Measurements from ENCODE around the gene KLHL8. TPM values are rescaled to one million over a fixed set of nuclear protein-coding genes. Genes with fewer than 3 reads are reported as not detected.

Gene KLHL8
- total and polyA plus RNA-seq, 4 donors: 2.9 to 14.4 (median 5.1) TPM

DNA sequence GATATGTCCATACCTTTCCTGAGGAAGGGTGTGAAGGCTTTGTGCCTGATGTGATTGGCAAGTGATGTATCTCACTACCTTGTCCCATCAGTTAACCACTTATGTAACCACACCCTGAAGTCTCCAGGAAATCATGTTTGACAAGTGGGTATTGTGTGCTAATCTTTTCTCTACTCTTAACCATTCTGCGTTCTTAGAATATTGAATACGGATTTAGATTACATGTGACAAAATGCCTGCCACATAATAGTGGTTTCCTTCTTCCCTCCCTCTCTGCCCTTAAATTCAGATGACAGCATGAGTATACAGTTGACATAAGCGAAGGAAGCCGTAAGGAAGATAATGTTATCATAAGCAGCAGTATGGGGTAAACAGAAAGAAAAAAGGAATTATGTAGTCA is 108.4 kb downstream of the KLHL8 start:
- DNase-seq (ENCODE audit: low spot score): no peak
- Histone ChIP-seq H3K27ac (ENCODE audit: low read depth in 1 of 2, low read length in 2 of 2) (no peak overlapping the region), H3K9me3 (ENCODE audit: control insufficient read depth in 4 of 4, low read length in 3 of 4) (no peaks in the 10 kb centered on the region), H3K4me3 (ENCODE audit: low read depth in 1 of 3, low read length in 3 of 3) (no peak overlapping the region), H3K4me1 (ENCODE audit: control insufficient read depth in 4 of 4, insufficient read depth in 4 of 4, low read length in 3 of 4) (peaks cover 0 to 9% (median 3%) of the 10 kb centered on the region in 4 donors), H3K9ac (ENCODE audit: low read depth in 1 of 2, low read length in 2 of 2) (no peak overlapping the region), H3K36me3 (ENCODE audit: control insufficient read depth in 4 of 4, insufficient read depth in 3 of 4, low read depth in 1 of 4, low read length in 3 of 4) (peaks cover 3 to 52% (median 32%) of the 10 kb centered on the region in 4 donors), H3K27me3 (ENCODE audit: control insufficient read depth in 4 of 4, insufficient read depth in 4 of 4, low read length in 3 of 4) (no peaks in the 10 kb centered on the region)
- WGBS: 84% methylated on average over 4 of the region's 4 CpGs
- TF ChIP-seq HNF4G (IDR thresholded peaks at IDR 0.05) (no peak), RXRA (IDR thresholded peaks at IDR 0.05) (no peak), HNF4A (conservative IDR thresholded peaks at IDR 0.05) (no peak), YY1 (IDR thresholded peaks at IDR 0.05) (no peak), FOXA1 (IDR thresholded peaks at IDR 0.05) (no peak), GABPA (IDR thresholded peaks at IDR 0.05 in 1 of 2, conservative IDR thresholded peaks at IDR 0.05 in 1 of 2) (no peak), TAF1 (conservative IDR thresholded peaks at IDR 0.05) (no peak)
- TF ChIP-seq, protein P1, sequence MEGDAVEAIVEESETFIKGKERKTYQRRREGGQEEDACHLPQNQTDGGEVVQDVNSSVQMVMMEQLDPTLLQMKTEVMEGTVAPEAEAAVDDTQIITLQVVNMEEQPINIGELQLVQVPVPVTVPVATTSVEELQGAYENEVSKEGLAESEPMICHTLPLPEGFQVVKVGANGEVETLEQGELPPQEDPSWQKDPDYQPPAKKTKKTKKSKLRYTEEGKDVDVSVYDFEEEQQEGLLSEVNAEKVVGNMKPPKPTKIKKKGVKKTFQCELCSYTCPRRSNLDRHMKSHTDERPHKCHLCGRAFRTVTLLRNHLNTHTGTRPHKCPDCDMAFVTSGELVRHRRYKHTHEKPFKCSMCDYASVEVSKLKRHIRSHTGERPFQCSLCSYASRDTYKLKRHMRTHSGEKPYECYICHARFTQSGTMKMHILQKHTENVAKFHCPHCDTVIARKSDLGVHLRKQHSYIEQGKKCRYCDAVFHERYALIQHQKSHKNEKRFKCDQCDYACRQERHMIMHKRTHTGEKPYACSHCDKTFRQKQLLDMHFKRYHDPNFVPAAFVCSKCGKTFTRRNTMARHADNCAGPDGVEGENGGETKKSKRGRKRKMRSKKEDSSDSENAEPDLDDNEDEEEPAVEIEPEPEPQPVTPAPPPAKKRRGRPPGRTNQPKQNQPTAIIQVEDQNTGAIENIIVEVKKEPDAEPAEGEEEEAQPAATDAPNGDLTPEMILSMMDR (IDR thresholded peaks at IDR 0.05; ENCODE audit: low read depth, low read length, missing input control): no peak

Other genes with a start within 250 kb of the KLHL8 start
- gene HSD17B13, start 102.3 kb upstream of the KLHL8 start, total RNA-seq: 10 to 100 TPM in 1 of 2 donors, under 1 TPM in 1; 0.09 to 20.3 TPM
- 10 to 100 TPM; 25.3 to 61.7 TPM for gene HSD17B13, start 102.3 kb upstream of the KLHL8 start, polyA plus RNA-seq
- gene HSD17B11, start 170.6 kb upstream of the KLHL8 start, total RNA-seq: 100 to 1,000 TPM; 109 to 120 TPM
- gene HSD17B11, start 170.6 kb upstream of the KLHL8 start, polyA plus RNA-seq: 100 to 1,000 TPM in 1 of 2 donors, 10 to 100 TPM in 1; 94.8 to 133 TPM
- gene NUDT9, start 202.0 kb upstream of the KLHL8 start, total RNA-seq: 10 to 100 TPM in 1 of 2 donors, 1 to 10 TPM in 1; 9.2 to 21.8 TPM
- 10 to 100 TPM; 32.1 to 37.3 TPM for gene NUDT9, start 202.0 kb upstream of the KLHL8 start, polyA plus RNA-seq